IMR-90 (cell line): ENCODE measurements around the gene NDUFAB1. TPM values are rescaled to one million over a fixed set of nuclear protein-coding genes. Genes with fewer than 3 reads are reported as not detected.
A peak's percentile ranks its signal among the peaks of the same experiment; 100 is the strongest.

ENCODE experiments used
- ATAC-seq: fragments of 200-7000 bp; cut with Tn5 transposase; 2 replicates; pipeline ENCODE4 v1.9.1; 2020; ENCODE audit warnings: low read depth, mild to moderate bottlenecking, moderate library complexity
- BruUV-seq: library from RNA; stranded (reverse); fragments of 400-500 nt; replicated peaks from 2 replicates; lab custom pipeline; 2021; lab: Mats Ljungman, UMichigan
- CTCF ChIA-PET: fragments of 300-600 bp; formaldehyde crosslinking; extraction: SDS; loops from one replicate; lab custom pipeline; 2021; ENCODE audit warnings: antibody characterized with exemption; lab: Yijun Ruan, JAX
- POLR2A ChIA-PET: fragments of 300-600 bp; sonication (Branson Sonifier 250); formaldehyde crosslinking; loops from one replicate; lab custom pipeline; 2022; ENCODE audit warnings: antibody characterized with exemption; ENCODE audit not compliant: unreplicated experiment; lab: Charles Lee
- DNase-seq: peaks from one replicate; pipeline ENCODE4 v3.0.0; 2013
- H2AFZ ChIP-seq: replicated peaks from 2 replicates; pipeline ENCODE3; 2013; ENCODE audit warnings: low read length, mild to moderate bottlenecking; ENCODE audit not compliant: poor library complexity
- H2AK5ac ChIP-seq: 2 replicates; pipeline ENCODE4 v1.6.1; 2013; ENCODE audit warnings: low read depth, low read length, inconsistent platforms
- H2AK9ac ChIP-seq: replicated peaks from 2 replicates; pipeline ENCODE3; 2013; ENCODE audit warnings: mild to moderate bottlenecking, low read depth, low read length, moderate library complexity; ENCODE audit not compliant: poor library complexity
- H2BK120ac ChIP-seq: 2 replicates; pipeline ENCODE4 v1.6.1; 2013; ENCODE audit warnings: low read depth, low read length, inconsistent platforms
- H2BK15ac ChIP-seq: 3 replicates; pipeline ENCODE4 v1.6.1; 2013; ENCODE audit warnings: low read depth, low read length, inconsistent platforms
- H2BK20ac ChIP-seq: 2 replicates; pipeline ENCODE4 v1.6.1; 2013; ENCODE audit warnings: low read depth, mild to moderate bottlenecking, inconsistent platforms, low read length, moderate library complexity
- H2BK5ac ChIP-seq: 2 replicates; pipeline ENCODE4 v1.6.1; 2013; ENCODE audit warnings: mild to moderate bottlenecking, low read depth, low read length, inconsistent platforms; ENCODE audit not compliant: poor library complexity, severe bottlenecking
- H3K14ac ChIP-seq: replicated peaks from 2 replicates; pipeline ENCODE4 v1.6.1; 2013; ENCODE audit warnings: low read depth, low read length, inconsistent platforms
- H3K18ac ChIP-seq: 2 replicates; pipeline ENCODE4 v1.6.1; 2013; ENCODE audit warnings: low read depth, low read length, control low read depth
- H3K23ac ChIP-seq: 2 replicates; pipeline ENCODE4 v1.6.1; 2013; ENCODE audit warnings: low read depth, low read length, inconsistent platforms
- H3K27ac ChIP-seq: 2 replicates; pipeline ENCODE4 v1.5.1; 2013; ENCODE audit warnings: mild to moderate bottlenecking, control low read depth, low read length; ENCODE audit not compliant: insufficient read depth
- H3K27me3 ChIP-seq: 2 replicates; pipeline ENCODE4 v1.6.1; 2013; ENCODE audit warnings: low read length; ENCODE audit not compliant: control insufficient read depth, insufficient read depth
- H3K36me3 ChIP-seq: 2 replicates; pipeline ENCODE4 v1.6.1; 2013; ENCODE audit warnings: low read length, mixed read lengths; ENCODE audit not compliant: control insufficient read depth, insufficient read depth
- H3K4ac ChIP-seq: 2 replicates; pipeline ENCODE4 v1.6.1; 2013; ENCODE audit warnings: low read depth, low read length, inconsistent platforms
- H3K4me1 ChIP-seq: 2 replicates; pipeline ENCODE4 v1.6.1; 2013; ENCODE audit warnings: low read length, mixed read lengths; ENCODE audit not compliant: control insufficient read depth, insufficient read depth
- H3K4me2 ChIP-seq: 2 replicates; pipeline ENCODE4 v1.6.1; 2013; ENCODE audit warnings: low read depth, mild to moderate bottlenecking, control low read depth, low read length, moderate library complexity
- H3K4me3 ChIP-seq: 2 replicates; pipeline ENCODE4 v1.5.1; 2013; ENCODE audit warnings: low read depth, mild to moderate bottlenecking, control low read depth, low read length, moderate library complexity; ENCODE audit not compliant: insufficient read depth
- H3K56ac ChIP-seq: 2 replicates; pipeline ENCODE4 v1.6.1; 2013; ENCODE audit warnings: low read length, inconsistent platforms; ENCODE audit not compliant: insufficient read depth; ENCODE audit errors: extremely low read depth
- H3K79me1 ChIP-seq, 2 experiments: 2 replicates each; pipeline ENCODE4 v1.6.1; 2013; ENCODE audit warnings: low read length in 2 of 2, inconsistent platforms in 1 of 2, low read depth in 1 of 2
- H3K9ac ChIP-seq: 2 replicates; pipeline ENCODE4 v1.6.1; 2013; ENCODE audit warnings: low read depth, low read length, control low read depth
- H3K9me1 ChIP-seq: 2 replicates; pipeline ENCODE4 v1.6.1; 2013; ENCODE audit warnings: low read length, inconsistent platforms; ENCODE audit not compliant: insufficient read depth
- H3K9me3 ChIP-seq: 2 replicates; pipeline ENCODE4 v1.6.1; 2013; ENCODE audit warnings: low read length; ENCODE audit not compliant: control insufficient read depth, insufficient read depth
- H4K20me1 ChIP-seq: 2 replicates; pipeline ENCODE4 v1.6.1; 2013; ENCODE audit warnings: low read length, inconsistent platforms; ENCODE audit not compliant: insufficient read depth
- H4K5ac ChIP-seq: 2 replicates; pipeline ENCODE4 v1.6.1; 2013; ENCODE audit warnings: mild to moderate bottlenecking, low read depth, low read length, control low read depth
- H4K8ac ChIP-seq, 2 experiments: 2 replicates each; pipeline ENCODE4 v1.6.1; 2013; ENCODE audit warnings: low read depth in 2 of 2, low read length in 2 of 2, control low read depth in 1 of 2, inconsistent platforms in 1 of 2
- H4K91ac ChIP-seq: 2 replicates; pipeline ENCODE4 v1.6.1; 2013; ENCODE audit warnings: low read depth, low read length, inconsistent platforms; ENCODE audit not compliant: insufficient read depth
- BHLHE40 ChIP-seq: fragments of 150-350 bp; IDR thresholded peaks from 2 replicates; pipeline ENCODE4 v1.6.1; 2016; ENCODE audit warnings: mild to moderate bottlenecking, low read depth, low read length
- CEBPB ChIP-seq: IDR thresholded peaks from 2 replicates; pipeline ENCODE4 v1.6.1; 2012; ENCODE audit warnings: low read depth, low read length, improper control_type of control experiment
- CHD1 ChIP-seq: IDR thresholded peaks from 2 replicates; pipeline ENCODE4 v1.6.1; 2012; ENCODE audit warnings: low read depth, low read length, improper control_type of control experiment
- CTCF ChIP-seq: conservative IDR thresholded peaks from 2 replicates; pipeline ENCODE4 v1.5.1; 2012; ENCODE audit warnings: mild to moderate bottlenecking, low read depth, low read length, improper control_type of control experiment
- ELK1 ChIP-seq: fragments of 150-350 bp; IDR thresholded peaks from 2 replicates; pipeline ENCODE4 v1.6.1; 2016; ENCODE audit warnings: low read depth, mild to moderate bottlenecking, low read length, moderate library complexity, borderline replicate concordance
- FOS ChIP-seq: fragments of 150-350 bp; IDR thresholded peaks from 2 replicates; pipeline ENCODE4 v1.6.1; 2016; ENCODE audit warnings: low read depth, low read length
- MAFK ChIP-seq: IDR thresholded peaks from 2 replicates; pipeline ENCODE4 v1.6.1; 2012; ENCODE audit warnings: low read depth, low read length, improper control_type of control experiment
- MAZ ChIP-seq: IDR thresholded peaks from 2 replicates; pipeline ENCODE4 v1.6.1; 2012; ENCODE audit warnings: low read depth, mild to moderate bottlenecking, low read length, improper control_type of control experiment, moderate library complexity, borderline replicate concordance
- MXI1 ChIP-seq: IDR thresholded peaks from 2 replicates; pipeline ENCODE4 v1.6.1; 2012; ENCODE audit warnings: low read depth, mild to moderate bottlenecking, low read length, moderate library complexity, borderline replicate concordance
- NFE2L2 ChIP-seq: fragments of 150-350 bp; IDR thresholded peaks from 2 replicates; pipeline ENCODE4 v1.6.1; 2016; ENCODE audit warnings: low read depth, mild to moderate bottlenecking, low read length
- POLR2A ChIP-seq: IDR thresholded peaks from 2 replicates; pipeline ENCODE4 v1.6.1; 2012; ENCODE audit warnings: mild to moderate bottlenecking, low read depth, low read length
- RAD21 ChIP-seq: IDR thresholded peaks from 2 replicates; pipeline ENCODE4 v1.6.1; 2012; ENCODE audit warnings: low read length, improper control_type of control experiment
- RCOR1 ChIP-seq: IDR thresholded peaks from 2 replicates; pipeline ENCODE4 v1.6.1; 2012; ENCODE audit warnings: mild to moderate bottlenecking, low read length, improper control_type of control experiment; ENCODE audit not compliant: insufficient replicate concordance
- RFX5 ChIP-seq: IDR thresholded peaks from 2 replicates; pipeline ENCODE4 v1.8.0; 2012; ENCODE audit warnings: low read depth, mild to moderate bottlenecking, low read length, moderate library complexity
- SMC3 ChIP-seq: fragments of 150-350 bp; IDR thresholded peaks from 2 replicates; pipeline ENCODE4 v1.6.1; 2016; ENCODE audit warnings: low read depth, mild to moderate bottlenecking, antibody characterized with exemption, low read length, moderate library complexity
- USF2 ChIP-seq: fragments of 150-350 bp; IDR thresholded peaks from 2 replicates; pipeline ENCODE4 v1.6.1; 2017; ENCODE audit warnings: mild to moderate bottlenecking, antibody characterized with exemption, low read length, low read depth
- WGBS, 2 experiments: methylation state at CpG; one replicate each; pipeline versions ENCODE4 v1.1.5 to v1.1.7; 2013; ENCODE audit warnings: missing lambda C conversion rate in 2 of 2; ENCODE audit not compliant: insufficient read length in 1 of 2; ENCODE audit errors: extremely low coverage in 2 of 2; 5-methylcytosine and 5-hydroxymethylcytosine counted together
- dilution Hi-C: fragments of 300-500 bp; cut with HindIII; formaldehyde crosslinking; loops from one replicate; pipeline ENCODE4 v1.14.3; 2018; ENCODE audit warnings: low sequenced_read_pairs; ENCODE audit not compliant: unreplicated experiment
- in situ Hi-C: fragments of 300-500 bp; cut with MboI; formaldehyde crosslinking; loops from 3 replicates; pipeline ENCODE4 v1.14.3; 2019; ENCODE audit warnings: low sequenced_read_pairs, inconsistent platforms, mixed read lengths
- intact Hi-C: fragments of 100-400 bp; cut with micrococcal nuclease; formaldehyde crosslinking; loops from 2 replicates; pipeline ENCODE4 v1.10.0; 2022
- polyA plus RNA-seq, 3 experiments: library from polyadenylated mRNA; depleted of rRNA; stranded (reverse); fragments of >200 nt; gene quantifications; 2 replicates each; pipeline ENCODE4 v1.2.3, GENCODE V29; 2012; ENCODE audit warnings: low replicate concordance in 1 of 3
- total RNA-seq: library from RNA; depleted of rRNA; stranded (reverse); fragments of >200 nt; gene quantifications from 2 replicates; pipeline ENCODE4 v1.2.3, GENCODE V29; 2012

NDUFAB1 gene
- total and polyA plus RNA-seq, 2 of the 4 experiments (the other 2 are of a cell fraction) = 117 to 146 TPM

GRCh38 chr16:23608194-23608593 is 12.1 kb upstream of the NDUFAB1 start:
- in situ Hi-C loops = no loop called here
- no peak overlapping the region for H2BK20ac ChIP-seq
- H3K18ac ChIP-seq = no peak overlapping the region
- H3K4me1 ChIP-seq = no peaks in the 10 kb centered on the region
- no peaks in the 10 kb centered on the region for H3K9me1 ChIP-seq
- peaks cover 20% of the 10 kb centered on the region for H3K36me3 ChIP-seq
- DNase-seq (peak; percentile 71), ATAC-seq (peak; percentile 73)
- H2BK5ac ChIP-seq = no peak overlapping the region
- no peak overlapping the region for H2AK5ac ChIP-seq
- WGBS, 2 experiments = no CpG with 5 or more reads among the region's 4 CpGs
- H2BK15ac ChIP-seq = no peak overlapping the region
- H3K27me3 ChIP-seq = no peaks in the 10 kb centered on the region
- no peak overlapping the region for H2BK120ac ChIP-seq
- no peak overlapping the region for H4K91ac ChIP-seq
- H4K20me1 ChIP-seq = no peaks in the 10 kb centered on the region
- ChIA-PET POLR2A (no interaction called here), CTCF (no interaction called here)
- H3K79me1 ChIP-seq = no peaks in the 10 kb centered on the region
- H3K9me3 ChIP-seq = no peaks in the 10 kb centered on the region
- no peak overlapping the region for H3K23ac ChIP-seq
- H3K27ac ChIP-seq = no peak overlapping the region
- no peak overlapping the region for H2AK9ac ChIP-seq
- no peak overlapping the region for H3K4me2 ChIP-seq
- H3K14ac ChIP-seq = no peak overlapping the region
- H2AFZ ChIP-seq = no peak overlapping the region
- no peak overlapping the region for H3K9ac ChIP-seq
- H3K4ac ChIP-seq = no peak overlapping the region
- TF ChIP-seq RCOR1 (no peak), NFE2L2 (no peak), CHD1 (no peak), ELK1 (no peak), SMC3 (no peak), RAD21 (no peak), USF2 (no peak), BHLHE40 (no peak), CEBPB (no peak), FOS (no peak), MAFK (no peak), RFX5 (no peak), CTCF (no peak), POLR2A (no peak), MAZ (no peak), MXI1 (no peak)
- H4K5ac ChIP-seq = no peak overlapping the region
- dilution Hi-C loops = no loop called here
- H3K56ac ChIP-seq = no peak overlapping the region
- intact Hi-C loops = no loop called here
- H3K4me3 ChIP-seq = no peak overlapping the region
- BruUV-seq = no TSS peak
- H4K8ac ChIP-seq = no peak overlapping the region; a peak in 1 of 4 replicates
